NCI-H2227 (cell line): Measurements from ENCODE around the gene NKAIN4.

Experiments
- DNase-seq: peaks from one replicate; lab custom pipeline; 2025; ENCODE audit not compliant: unreplicated experiment; lab: John Stamatoyannopoulos, UW

NKAIN4 gene

DNA sequence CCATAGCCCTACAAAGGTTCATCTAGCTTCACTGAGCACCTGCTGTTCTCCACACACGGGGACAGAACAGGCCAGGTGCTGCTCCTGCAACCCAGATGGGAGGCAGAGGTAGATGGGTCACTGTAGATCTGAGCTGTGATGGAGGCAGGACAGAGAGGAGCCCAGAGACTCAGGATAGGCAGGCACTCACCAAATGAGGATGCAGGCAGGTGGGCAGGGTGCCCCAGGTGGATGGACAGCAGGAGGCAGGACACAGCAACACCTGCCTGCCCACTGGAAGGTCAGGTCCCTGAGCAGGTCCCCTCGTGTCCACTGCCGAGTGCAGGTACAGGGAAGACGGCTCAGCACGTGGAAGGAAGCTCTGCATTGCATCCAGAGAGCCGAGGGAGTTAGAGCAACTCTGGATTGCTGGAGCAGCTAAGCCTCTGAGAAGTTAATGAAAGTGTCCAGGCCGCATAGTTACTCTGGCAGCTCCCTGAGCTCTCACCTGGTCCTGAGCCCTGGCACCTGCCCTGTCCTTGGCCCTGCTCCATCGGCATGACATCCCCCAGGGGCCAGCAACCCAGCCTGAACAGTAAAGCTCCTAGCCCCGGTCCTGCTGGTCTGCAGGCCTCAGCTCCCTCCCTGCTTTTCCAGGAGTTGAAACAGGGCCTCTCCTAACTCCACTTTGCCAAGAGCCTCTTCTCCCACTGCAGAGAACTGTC lies 33.4 kb downstream of the NKAIN4 start:
- DNase-seq: no peak

DNA sequence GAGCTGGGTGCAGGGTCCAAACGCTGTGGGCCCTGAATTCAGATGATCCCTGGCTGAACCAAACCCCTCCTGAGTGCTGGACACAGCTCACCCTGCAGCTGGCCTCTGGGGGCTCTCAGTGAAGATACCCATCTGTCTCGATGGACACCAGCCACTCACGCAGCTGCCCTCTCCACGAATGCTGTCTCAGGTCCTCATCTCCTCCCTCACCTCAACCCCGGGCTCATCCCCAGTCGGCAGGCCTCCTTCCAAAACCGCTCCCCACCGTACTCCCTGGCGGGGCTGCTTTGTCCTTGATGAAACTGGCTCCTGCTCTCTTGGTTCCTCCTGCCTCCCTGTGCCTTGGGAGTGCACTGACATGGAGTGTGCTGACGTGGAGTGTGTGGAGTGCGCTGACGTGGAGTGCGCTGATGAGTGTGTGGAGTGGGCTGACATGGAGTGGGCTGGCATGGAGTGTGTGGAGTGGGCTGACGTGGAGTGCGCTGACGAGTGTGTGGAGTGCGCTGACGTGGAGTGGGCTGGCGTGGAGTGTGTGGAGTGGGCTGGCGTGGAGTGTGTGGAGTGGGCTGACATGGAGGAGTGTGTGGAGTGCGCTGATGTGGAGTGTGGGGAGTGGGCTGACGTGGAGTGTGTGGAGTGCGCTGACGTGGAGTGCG lies 34.3 kb downstream of the NKAIN4 start:
- DNase-seq: no peak

DNA sequence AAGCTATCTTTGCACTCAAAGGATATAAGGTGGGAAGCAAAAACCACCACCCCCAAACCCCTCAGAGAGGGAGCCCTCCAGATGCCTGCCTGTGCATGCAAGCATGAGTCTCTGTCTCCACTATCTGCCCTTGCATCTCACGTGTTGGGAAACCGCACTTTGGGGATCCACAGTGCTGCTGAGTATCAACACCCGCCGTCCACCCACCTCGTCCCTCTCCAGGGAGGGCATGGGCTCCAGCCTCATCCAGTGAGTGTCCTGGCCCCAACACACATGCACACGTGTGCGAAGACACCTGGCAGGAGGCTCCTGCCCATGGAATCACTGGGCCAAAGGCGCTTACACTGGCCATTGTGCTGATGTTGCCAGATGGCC lies 34.8 kb downstream of the NKAIN4 start:
- no peak for DNase-seq

DNA sequence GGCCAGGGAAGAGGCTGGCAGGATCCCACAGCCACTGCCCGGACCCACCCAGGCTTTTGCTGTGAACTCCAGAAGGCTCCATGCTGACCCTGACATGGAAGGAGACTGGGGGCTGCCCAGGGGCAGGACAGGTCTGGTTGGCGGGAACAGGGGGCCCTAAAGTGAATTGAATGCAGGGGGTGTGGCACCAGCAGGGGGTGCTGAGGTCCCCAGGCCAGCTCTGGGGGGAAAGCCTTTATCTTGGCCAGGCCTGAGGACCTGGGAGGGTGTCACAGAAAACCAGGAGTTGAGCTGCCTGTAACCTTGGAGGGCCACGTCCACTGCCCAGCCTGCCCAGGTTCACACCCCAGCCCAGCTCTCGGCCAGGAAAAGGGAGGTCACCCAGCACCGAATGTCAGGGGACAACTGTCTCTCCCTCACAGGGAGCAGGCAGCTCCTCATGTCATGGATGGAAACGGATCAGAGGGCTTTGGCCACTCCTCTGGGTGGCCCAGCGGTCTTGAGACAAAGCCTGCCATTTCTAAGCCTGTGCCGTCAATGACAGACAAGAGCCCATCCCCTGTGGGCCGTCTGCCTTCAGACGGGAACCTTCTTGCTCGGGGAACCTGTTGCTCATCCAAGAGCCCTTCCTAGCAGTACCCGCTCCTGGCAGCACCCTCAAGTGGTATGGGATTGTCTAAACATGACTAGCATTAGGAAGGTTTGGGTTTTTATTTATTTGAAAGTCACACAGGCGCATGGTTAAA lies 35.4 kb downstream of the NKAIN4 start:
- no peak for DNase-seq

DNA sequence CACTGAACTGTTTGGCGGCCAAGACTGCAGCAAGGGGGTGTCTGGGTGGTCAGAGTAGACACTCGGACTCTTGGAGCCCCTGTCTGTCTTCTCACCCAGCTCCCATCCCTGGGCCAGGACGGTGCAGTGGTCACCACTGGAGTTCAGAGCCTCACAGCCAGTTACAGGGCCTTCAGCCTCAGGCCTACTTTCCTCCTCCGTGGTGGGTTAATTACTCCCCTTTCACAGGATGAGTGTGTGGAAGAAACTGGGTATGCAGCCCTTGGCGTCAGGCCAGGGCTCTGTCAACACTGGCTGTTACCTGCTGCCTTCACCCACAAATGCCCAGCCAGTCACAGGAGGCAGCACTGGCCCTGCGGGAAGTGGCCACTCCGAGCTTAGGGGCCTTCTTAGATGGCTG lies 36.6 kb downstream of the NKAIN4 start:
- DNase-seq: peak; percentile 64

DNA sequence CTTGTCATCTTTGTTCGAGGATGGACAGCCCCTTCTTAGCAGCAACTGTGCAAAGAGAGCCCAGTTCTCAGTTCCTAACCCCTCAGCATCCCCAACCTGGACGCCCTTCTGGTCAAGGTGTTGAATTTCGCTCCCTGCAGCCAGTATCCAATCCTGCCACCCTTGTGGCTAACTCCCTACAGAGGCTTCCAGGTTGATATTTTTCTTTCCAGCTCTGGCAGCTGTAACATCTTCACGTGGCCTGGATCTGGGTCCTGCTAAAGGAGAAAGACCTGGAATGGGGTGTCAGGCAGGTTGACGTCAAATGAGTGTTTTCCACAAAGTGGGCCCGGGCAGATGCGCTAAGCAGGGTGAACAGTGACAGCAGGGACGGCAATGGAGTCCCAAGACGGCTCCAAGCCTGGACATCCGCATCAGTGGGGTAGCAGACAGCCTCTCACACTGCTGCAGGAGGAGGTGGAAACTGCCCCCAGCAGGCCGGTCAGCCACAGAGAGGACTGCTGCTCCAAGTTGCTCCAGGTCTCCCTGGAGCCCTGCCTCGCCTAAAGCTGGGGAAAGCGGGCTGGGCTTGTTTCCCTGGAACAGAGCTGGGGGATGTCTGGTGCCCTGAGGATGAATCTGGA lies 37.3 kb downstream of the NKAIN4 start:
- DNase-seq: no peak

DNA sequence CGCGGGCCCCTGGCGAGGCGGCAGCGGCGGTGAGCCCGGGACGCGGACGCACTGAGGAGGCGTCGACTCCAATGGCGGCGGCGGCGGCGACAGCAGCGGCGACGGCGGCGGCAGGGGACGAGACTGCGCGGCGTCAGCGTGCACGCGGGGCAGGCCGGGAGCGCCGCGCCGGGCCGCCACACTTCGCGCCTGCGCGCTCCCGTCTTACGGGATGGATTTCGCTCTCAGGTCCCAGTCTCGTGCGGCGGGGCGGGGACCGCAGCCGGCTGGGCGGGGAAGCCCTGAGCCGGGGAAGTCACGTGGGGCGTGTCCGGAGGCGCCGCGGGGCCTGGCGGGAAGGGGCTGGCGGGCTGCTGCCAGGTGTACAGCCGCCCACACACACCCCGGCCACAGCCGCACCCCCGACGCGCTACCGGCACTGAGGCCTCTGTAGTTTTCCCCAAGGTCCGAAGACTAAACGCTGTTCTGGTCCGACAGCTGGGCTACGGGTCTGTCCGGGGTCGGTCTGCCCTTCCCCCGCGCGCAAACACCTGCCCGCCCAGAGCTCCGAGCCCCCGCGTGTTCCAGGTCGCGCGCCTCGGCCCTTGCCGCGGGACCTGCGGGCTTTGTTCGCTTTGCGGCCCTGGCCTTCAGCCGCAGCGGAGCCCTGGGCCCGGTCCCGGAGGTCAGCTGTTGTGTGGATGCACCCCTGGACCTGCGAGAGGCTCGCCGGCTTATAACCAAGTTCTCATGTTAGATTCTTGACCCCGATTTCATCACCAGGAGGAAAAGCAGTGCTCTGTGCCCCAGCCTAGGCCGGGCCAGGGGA lies 38.0 kb downstream of the NKAIN4 start, which contains the start of gene YTHDF1:
Gene YTHDF1 (minus strand): TSS at position 91 of the 808 bp plus-strand sequence. CDS start 239 bp downstream, outside the sequence.
- DNase-seq: peak; percentile 99

DNA sequence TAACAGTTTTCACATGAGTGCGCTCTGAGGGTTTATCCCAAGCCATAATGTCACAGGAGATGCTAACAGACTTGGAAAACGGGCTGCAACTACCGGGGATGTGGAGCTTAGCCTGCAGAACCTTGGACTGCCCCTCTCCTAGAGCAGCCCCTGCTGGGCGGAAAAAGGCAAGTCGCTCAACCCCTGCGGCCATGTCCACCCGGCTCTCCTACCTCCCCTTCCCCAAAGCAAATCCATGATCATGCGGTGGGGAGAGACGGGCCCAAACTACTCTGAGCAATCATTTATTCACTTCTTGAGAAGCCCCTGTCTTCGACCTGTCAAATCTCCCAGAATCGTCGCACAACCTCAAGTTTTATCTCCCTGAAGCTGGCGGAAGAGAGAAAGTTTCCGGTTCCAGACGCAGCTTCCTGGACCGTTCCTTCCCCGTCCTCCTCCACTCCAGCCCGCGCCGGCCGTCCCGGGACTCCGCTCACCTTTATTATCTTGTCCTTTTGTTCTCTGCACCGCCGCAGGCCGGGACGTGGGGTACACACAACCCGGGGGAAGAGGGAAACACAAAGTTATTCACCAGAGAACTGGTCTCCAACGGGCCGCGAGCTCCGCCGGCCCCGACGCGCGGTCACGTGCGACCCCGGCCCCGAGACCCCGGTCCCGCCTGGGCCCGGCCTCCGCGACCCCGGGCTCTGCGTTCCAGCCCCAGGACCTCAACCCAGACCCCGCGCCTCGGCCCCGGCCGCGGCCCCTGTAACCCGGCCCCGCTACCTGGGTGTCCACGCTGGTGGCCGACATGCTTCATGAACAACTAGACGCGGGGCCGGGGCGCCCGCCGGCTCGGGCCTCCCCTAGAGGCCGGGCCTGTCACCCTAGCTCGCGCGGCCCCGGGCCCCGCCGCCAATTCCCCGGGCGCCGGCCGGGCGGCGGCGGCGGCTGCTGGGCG lies 38.9 kb downstream of the NKAIN4 start:
- peak; percentile 59 for DNase-seq

DNA sequence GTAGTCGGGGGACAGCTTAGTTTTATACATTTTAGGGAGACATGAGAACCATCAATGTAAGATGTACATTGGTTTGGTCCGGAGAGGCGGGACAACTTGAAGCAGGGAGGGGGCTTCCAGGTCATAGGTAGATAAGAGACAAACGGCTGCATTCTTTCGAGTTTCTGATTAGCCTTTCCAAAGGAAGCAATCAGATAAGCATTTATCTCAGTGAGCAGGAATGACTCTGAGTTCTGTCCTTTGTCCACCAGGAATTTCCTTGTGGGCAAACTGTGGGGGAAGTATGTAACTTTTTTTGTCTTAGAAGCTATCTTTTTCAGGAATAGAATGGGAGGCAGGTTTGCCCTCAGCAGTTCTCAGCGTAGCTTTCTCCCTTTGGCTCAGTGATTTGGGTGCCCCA lies 39.7 kb downstream of the NKAIN4 start:
- no peak for DNase-seq

DNA sequence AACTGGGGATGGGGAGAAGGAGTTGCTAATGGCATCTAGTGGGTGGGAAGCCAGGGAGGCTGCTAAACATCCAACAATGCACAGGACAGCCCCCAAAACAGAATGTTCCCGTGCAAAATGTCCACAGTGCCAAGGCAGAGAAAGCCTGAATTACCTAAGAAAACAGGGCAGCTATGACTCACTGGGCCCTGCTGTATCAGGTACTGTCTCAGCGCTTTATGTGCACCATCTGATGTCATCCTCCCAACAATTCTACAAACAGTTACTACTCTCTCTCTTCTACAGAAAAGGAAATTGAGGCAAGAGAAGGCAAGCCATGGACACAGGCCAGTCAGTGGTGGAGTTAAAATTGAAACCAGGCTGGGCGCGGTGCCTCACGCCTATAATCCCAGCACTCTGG lies 41.5 kb downstream of the NKAIN4 start:
- DNase-seq: no peak

DNA sequence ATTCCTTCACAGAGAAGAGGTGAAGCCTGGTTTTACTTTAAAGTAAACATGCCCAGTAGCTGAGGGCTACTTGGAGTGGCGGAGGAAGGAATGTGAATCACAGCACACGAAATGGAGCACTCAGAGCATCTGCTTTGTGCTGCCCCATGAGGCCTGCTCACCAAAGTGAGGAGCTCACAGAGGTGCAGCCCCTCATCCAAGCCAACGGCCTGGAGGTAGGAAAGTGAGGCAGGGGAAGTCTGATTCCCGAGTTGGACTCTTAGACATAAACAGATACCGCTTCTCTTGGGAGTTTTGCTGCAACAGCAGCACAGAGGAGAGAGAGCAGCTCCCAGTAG lies 41.9 kb downstream of the NKAIN4 start:
- DNase-seq: no peak

DNA sequence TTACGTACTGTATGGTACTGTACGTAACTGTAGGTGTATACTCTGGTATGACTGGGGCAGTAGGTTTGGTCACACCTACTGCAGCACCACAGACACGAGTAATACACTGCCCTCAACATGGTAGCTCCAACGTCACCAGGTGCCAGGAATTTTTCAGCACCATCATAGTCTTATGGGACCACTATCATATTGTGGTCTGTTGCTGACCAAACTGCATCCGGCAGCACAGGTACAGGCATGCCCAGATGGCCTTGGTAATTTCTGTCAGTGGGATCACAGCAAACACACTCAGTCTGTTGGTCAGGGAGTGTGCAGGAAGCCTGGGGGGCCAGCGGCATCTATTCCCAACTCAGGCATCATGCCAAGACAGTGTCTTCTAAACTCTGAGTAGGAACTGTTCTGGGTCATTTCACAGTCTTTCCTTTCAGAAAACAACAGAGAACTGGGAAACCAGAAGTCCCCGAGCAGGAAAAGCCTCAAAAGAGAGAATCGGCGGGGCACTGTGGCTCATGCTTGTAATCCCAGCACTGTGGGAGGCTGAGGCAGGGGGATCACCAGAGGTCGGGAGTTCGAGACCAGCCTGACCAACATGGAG lies 44.2 kb downstream of the NKAIN4 start:
- no peak for DNase-seq

DNA sequence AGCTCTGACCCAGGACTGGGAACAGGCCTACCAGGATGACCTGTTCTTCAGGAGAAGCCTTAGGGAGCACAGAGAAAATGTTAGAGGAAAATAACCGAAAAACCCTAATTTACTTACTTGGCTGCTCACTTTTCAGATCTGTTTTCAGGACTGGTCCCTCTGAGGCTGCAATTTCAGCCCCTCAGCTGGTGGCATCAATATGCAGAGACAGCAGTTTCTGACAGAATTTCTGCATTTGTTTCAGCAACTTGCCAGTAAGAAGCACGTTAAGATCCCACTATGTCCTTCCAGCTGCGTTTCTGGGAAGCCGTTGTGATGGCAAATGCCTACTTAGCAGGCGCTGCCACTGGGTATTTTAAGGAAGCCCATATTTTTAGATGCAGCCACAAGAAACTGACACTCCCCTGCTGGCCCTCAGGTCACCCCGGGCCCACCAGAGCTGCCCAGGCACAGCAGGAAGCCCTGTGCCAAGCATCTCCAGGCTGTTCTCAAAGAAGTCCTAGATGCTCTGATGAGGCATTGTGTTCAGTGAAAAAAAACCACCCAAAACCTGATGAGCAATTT lies 45.8 kb downstream of the NKAIN4 start:
- DNase-seq: peak; percentile 56

DNA sequence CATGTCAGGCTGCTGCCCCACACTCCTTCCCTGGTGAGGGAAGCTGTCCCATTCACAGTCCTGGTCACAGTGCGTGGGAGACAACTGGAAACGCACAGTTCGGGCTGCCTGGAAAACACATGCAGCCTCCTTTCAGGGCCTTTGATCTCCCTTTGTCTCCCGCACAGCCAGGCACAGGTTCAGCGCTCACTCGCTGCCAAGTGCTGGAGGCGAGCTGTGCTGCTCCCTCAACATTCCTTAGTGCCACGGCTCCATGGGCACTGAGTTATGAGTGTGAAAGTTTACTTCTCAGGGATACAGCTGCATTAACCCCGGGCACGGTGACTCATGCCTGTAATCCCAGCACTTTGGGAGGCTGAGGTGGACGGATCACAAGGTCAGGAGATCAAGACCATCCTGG lies 47.4 kb downstream of the NKAIN4 start:
- DNase-seq: no peak

DNA sequence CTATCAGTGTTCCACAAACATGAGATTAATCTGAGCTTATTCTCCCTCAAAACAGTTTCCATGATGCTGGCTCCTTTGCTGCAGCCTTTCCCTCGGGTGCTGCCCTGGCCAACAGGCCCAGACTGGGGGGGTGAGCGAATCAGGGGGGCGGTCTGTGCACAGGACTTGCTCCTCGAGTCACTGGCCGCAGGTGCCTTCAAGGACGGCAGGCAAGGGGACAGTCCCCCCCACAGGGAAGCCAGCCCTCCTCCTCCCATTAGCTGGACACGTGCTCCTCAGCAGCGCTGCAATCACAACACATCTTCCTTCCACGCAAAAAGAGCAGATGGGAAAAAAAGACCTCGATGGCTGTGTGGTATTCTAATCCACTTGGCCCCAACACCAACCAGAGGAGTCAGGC lies 48.4 kb downstream of the NKAIN4 start:
- peak; percentile 32 for DNase-seq

DNA sequence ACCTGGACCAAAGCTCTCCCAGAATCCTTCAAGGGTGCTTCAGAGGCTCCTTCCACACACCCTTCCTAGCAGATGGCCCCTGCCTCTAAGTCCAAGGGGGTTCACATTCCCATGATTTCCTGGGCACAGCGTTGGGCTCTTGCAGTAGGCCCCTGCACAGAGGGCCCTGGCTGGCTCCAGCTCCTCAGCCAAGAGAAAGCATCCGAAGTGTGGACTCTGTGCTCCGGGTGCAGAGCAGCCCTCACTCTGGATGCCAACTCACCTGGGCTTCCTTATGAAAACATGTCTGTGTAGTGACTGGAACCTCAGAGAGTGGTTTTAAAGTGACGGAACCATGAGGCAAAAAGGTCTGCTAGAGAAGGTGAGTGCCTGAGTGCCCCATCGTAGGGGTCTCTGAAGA lies 49.9 kb downstream of the NKAIN4 start:
- DNase-seq: no peak

DNA sequence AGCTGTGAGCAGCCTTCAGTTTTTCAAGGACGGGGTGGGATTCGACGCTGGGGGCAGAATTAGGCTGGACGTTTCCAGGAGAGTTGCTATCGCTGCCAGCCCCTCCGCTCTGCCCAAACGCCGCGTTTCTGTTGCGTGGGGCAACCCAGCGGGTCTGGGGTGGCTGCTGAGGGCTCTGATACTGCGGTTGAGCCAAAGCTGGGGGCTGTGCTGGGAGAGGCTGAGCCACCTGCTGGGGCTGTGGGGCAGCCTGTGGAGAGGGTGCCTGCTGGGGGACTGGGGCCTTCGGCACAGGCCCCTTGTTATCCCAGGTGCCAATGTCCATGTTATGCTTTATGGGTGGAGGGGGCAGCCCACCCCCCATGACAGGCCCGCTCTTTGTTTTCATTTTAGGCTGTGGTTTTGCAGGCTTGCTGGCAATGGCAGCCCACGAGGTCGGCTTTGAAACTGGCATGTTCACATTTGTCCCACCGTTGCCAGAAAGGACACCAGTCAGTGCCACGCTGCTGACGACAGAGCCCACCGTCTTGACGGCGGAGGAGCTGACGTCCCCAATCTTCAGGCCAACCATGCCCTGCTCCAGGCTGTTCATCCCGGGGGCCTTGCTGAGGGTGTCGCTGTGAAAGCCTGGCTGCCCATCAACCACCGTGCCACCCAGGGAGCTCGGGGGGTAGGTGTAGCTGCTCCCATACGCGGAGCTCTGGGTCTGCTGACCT lies 51.3 kb downstream of the NKAIN4 start:
- DNase-seq: no peak

DNA sequence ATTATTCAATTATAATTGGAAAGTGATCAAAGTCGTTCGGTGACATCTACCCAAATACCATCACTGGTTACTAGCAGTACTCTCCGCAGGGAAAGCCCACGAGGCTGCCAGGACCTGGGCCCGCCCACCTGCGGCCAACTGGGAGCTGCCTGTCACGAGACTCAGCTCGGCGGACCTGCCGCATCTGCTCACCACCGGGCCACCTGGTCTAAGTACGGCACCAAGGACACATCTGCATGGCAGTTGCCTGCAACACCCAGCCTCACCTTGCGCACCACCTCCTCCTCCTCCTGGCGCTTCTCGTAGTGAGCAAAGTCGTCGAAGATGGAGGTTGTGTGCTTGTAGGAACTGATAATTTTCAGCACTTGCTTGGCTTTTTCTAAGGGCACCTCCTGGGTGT lies 52.2 kb downstream of the NKAIN4 start:
- DNase-seq: no peak

DNA sequence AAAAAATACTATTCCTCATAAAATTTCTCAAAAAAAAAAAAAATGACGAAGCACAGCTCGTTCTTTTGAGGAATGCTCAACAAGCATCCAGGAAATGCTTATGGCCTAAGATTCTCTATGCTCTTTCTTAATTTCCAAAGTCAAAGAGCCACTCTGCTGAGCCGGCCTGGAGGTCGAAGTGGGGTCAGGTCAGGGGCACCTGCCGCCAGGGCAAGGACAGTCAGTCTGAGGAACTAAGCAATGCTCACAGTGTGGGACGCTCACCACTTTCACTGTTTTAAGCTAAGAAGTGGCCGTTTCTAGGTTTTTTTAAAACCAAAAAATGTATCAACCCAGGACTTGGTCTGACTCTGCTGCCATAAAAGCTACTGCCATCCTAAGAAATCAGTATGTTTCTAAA lies 55.7 kb downstream of the NKAIN4 start:
- DNase-seq: no peak
